Activated CD4-positive, alpha-beta T cell treated with anti-CD3 and anti-CD28 coated beads for 1 hour (primary cell): ENCODE results near the gene SLC8A1.

Experiments used
- DNase-seq: peaks from one replicate; pipeline ENCODE4 v3.0.0-alpha.2; 2020

SLC8A1 gene

GRCh38 chr2:40451918-40452605 is at the start of gene SLC8A1:
SLC8A1 (minus strand) TSS chr2:40452090.
- DNase-seq, result no peak

- no peak for DNase-seq
These were observed 47.5 kb upstream of the SLC8A1 start for GRCh38 chr2:40499437-40499836.

GRCh38 chr2:40497251-40497859 is 45.5 kb upstream of the SLC8A1 start:
- DNase-seq, result no peak

- DNase-seq, result no peak
These were observed 37.7 kb upstream of the SLC8A1 start for GRCh38 chr2:40489678-40489960.

- no peak for DNase-seq
These were observed 37.2 kb upstream of the SLC8A1 start for GRCh38 chr2:40488927-40489677.

- DNase-seq, result no peak
These were observed 36.3 kb upstream of the SLC8A1 start for GRCh38 chr2:40488101-40488601.

- no peak for DNase-seq
These were observed 35.7 kb upstream of the SLC8A1 start for GRCh38 chr2:40487602-40488001.

GRCh38 chr2:40485854-40486253 is 34.0 kb upstream of the SLC8A1 start:
- DNase-seq, result no peak

- no peak for DNase-seq
These were observed 33.4 kb upstream of the SLC8A1 start for GRCh38 chr2:40485318-40485717.

- no peak for DNase-seq
These were observed 31.8 kb upstream of the SLC8A1 start for GRCh38 chr2:40483549-40484243.

GRCh38 chr2:40480596-40480995 is 28.7 kb upstream of the SLC8A1 start:
- DNase-seq, result no peak

GRCh38 chr2:40480073-40480472 is 28.2 kb upstream of the SLC8A1 start:
- no peak for DNase-seq

- DNase-seq, result no peak
These were observed 25.5 kb upstream of the SLC8A1 start for GRCh38 chr2:40477361-40477760.

- no peak for DNase-seq
These were observed 24.5 kb upstream of the SLC8A1 start for GRCh38 chr2:40476436-40476835.

GRCh38 chr2:40474306-40474705 is 22.4 kb upstream of the SLC8A1 start:
- no peak for DNase-seq

GRCh38 chr2:40471866-40472265 is 20.0 kb upstream of the SLC8A1 start:
- DNase-seq, result no peak

- DNase-seq, result no peak
These were observed 19.2 kb upstream of the SLC8A1 start for GRCh38 chr2:40470822-40471813.

- DNase-seq, result no peak
These were observed 15.2 kb upstream of the SLC8A1 start for GRCh38 chr2:40466935-40467572.

GRCh38 chr2:40466332-40466906 is 14.5 kb upstream of the SLC8A1 start:
- no peak for DNase-seq

GRCh38 chr2:40463112-40463511 is 11.2 kb upstream of the SLC8A1 start:
- no peak for DNase-seq

- no peak for DNase-seq
These were observed 6.4 kb upstream of the SLC8A1 start for GRCh38 chr2:40458271-40458794.
